ENCODE measurements around the gene LCE3A. TPM values are rescaled to one million over a fixed set of nuclear protein-coding genes. Genes with fewer than 3 reads are reported as not detected.

LCE3A gene
- total RNA-seq, 1 experiment from 2014 or later = not detected

DNA sequence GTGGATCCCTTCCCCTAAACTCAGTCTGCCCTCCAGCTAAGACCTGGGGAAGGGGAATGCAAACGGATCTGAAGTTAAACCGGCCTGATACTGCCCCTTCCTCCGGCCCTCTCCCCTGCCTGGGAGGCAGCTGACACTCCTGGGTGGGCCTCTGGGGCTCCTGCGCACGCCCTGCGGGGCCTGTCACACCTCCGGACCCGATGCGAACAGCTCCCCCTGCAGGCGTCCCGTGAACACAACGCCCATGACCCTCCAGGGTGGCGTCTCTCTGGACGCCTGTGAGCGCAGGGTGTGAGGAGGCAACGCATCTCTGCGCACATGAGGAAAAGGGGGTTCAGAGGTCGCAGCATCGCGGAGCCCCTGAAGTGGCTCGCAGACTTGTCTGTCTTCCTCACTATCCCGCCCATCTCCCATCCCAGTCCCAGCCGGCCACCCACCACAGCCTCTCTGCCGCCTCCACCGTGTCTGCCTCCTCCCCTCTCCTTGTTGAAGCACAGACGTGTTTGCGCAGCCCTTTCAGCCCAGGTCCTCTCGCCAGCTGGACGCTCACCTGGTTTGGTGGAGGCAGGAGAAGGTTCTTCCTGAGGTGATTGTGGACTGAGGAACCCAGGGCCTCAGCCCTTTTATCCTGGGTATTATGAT, 421 bp upstream of the LCE3A start:
- Histone ChIP-seq H3K4me2 (ENCODE audit: low read length) (no peak overlapping the region), H3K4me3 (replicated peaks in 1 of 2; ENCODE audit: low read depth in 1 of 2, low read length in 2 of 2) (no peak overlapping the region), H3K27ac (ENCODE audit: low read depth, low read length) (no peak overlapping the region), H3K79me2 (ENCODE audit: insufficient read depth, low read length) (no peaks in the 10 kb centered on the region), H3K9ac (ENCODE audit: low read length) (no peak overlapping the region), H3K9me3 (ENCODE audit: control insufficient read depth in 1 of 2, insufficient read depth in 1 of 2, low read depth in 1 of 2, low read length in 2 of 2) (peaks cover 5 to 6% of the 10 kb centered on the region in 2 experiments; a peak in 1 of 4 replicates), H3K4me1 (ENCODE audit: control insufficient read depth in 1 of 2, insufficient read depth in 2 of 2, low read length in 2 of 2) (no peaks in the 10 kb centered on the region), H3K36me3 (ENCODE audit: control insufficient read depth in 1 of 2, insufficient read depth in 2 of 2, low read length in 2 of 2) (no peaks in the 10 kb centered on the region), H3K27me3 (ENCODE audit: insufficient read depth, low read length) (peaks cover 17% of the 10 kb centered on the region; the same call in 1 of the 2 replicates), H3K9me2 (ENCODE audit: insufficient read depth) (no peaks in the 10 kb centered on the region), H4K20me1 (ENCODE audit: insufficient read depth) (no peaks in the 10 kb centered on the region), H2AFZ (ENCODE audit: low read depth, low read length, poor library complexity, severe bottlenecking) (no peak overlapping the region)
- DNase-seq (ENCODE audit: low read depth, low spot score) = no peak
- ChIA-PET CTCF (interaction anchor here (0.7 kb wide), 1 partner anchor 11 kb away, joined by 3 read pairs; no protein-coding TSS in a partner anchor), POLR2A (no interaction called here), RAD21 (ENCODE audit: low non-redundant PET in 1 of 2, low total read pairs in 2 of 2, uncharacterized antibody in 2 of 2, unreplicated experiment in 2 of 2) (no interaction called here)
- no TSS peak for BruUV-seq (replicated peaks)
- intact Hi-C loops (cut with micrococcal nuclease) = loop anchor here (10.0 kb wide), 1 partner anchor 139 kb away; no protein-coding TSS in a partner anchor
- peak; percentile 92 for ATAC-seq
- TF ChIP-seq EGR1 (IDR thresholded peaks at IDR 0.05; ENCODE audit: low read depth) (no peak), FOSL1 (IDR thresholded peaks at IDR 0.05; ENCODE audit: low read depth) (no peak), RAD21 (IDR thresholded peaks at IDR 0.05; ENCODE audit: low read depth) (no peak), POLR2AphosphoS5 (IDR thresholded peaks at IDR 0.05; ENCODE audit: low read depth, low read length) (no peak), ZNF274 (IDR thresholded peaks at IDR 0.05; ENCODE audit: low read depth, low read length) (no peak), SRF (IDR thresholded peaks at IDR 0.05; ENCODE audit: low read depth) (no peak), EZH2 (IDR thresholded peaks at IDR 0.05) (no peak)
- TF ChIP-seq, protein P1, sequence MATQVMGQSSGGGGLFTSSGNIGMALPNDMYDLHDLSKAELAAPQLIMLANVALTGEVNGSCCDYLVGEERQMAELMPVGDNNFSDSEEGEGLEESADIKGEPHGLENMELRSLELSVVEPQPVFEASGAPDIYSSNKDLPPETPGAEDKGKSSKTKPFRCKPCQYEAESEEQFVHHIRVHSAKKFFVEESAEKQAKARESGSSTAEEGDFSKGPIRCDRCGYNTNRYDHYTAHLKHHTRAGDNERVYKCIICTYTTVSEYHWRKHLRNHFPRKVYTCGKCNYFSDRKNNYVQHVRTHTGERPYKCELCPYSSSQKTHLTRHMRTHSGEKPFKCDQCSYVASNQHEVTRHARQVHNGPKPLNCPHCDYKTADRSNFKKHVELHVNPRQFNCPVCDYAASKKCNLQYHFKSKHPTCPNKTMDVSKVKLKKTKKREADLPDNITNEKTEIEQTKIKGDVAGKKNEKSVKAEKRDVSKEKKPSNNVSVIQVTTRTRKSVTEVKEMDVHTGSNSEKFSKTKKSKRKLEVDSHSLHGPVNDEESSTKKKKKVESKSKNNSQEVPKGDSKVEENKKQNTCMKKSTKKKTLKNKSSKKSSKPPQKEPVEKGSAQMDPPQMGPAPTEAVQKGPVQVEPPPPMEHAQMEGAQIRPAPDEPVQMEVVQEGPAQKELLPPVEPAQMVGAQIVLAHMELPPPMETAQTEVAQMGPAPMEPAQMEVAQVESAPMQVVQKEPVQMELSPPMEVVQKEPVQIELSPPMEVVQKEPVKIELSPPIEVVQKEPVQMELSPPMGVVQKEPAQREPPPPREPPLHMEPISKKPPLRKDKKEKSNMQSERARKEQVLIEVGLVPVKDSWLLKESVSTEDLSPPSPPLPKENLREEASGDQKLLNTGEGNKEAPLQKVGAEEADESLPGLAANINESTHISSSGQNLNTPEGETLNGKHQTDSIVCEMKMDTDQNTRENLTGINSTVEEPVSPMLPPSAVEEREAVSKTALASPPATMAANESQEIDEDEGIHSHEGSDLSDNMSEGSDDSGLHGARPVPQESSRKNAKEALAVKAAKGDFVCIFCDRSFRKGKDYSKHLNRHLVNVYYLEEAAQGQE (IDR thresholded peaks at IDR 0.05; ENCODE audit: low read depth) = no peak
- TF ChIP-seq, protein P2, sequence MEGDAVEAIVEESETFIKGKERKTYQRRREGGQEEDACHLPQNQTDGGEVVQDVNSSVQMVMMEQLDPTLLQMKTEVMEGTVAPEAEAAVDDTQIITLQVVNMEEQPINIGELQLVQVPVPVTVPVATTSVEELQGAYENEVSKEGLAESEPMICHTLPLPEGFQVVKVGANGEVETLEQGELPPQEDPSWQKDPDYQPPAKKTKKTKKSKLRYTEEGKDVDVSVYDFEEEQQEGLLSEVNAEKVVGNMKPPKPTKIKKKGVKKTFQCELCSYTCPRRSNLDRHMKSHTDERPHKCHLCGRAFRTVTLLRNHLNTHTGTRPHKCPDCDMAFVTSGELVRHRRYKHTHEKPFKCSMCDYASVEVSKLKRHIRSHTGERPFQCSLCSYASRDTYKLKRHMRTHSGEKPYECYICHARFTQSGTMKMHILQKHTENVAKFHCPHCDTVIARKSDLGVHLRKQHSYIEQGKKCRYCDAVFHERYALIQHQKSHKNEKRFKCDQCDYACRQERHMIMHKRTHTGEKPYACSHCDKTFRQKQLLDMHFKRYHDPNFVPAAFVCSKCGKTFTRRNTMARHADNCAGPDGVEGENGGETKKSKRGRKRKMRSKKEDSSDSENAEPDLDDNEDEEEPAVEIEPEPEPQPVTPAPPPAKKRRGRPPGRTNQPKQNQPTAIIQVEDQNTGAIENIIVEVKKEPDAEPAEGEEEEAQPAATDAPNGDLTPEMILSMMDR (IDR thresholded peaks at IDR 0.05 in 2 of 3, conservative IDR thresholded peaks at IDR 0.05 in 1 of 3; ENCODE audit: borderline replicate concordance in 1 of 3, insufficient read depth in 1 of 3, low read depth in 2 of 3, low read length in 2 of 3) = peak; percentile 8 to 68 (median 64); a peak in 4 of 6 replicates

All from HCT116 (cell line).